CMK (cell line): ENCODE measurements around the gene RAMAC.
A peak's percentile ranks its signal among the peaks of the same experiment; 100 is the strongest.
"Not testable (repeated sequence)": the region's sequence is repeated elsewhere in the genome, so short reads cannot be mapped to it uniquely, and the experiment has no call there.

ENCODE experiments used
- DNase-seq: peaks from one replicate; pipeline ENCODE4 v3.0.0-alpha.2; 2010; ENCODE audit warnings: low read depth

Gene RAMAC

DNA sequence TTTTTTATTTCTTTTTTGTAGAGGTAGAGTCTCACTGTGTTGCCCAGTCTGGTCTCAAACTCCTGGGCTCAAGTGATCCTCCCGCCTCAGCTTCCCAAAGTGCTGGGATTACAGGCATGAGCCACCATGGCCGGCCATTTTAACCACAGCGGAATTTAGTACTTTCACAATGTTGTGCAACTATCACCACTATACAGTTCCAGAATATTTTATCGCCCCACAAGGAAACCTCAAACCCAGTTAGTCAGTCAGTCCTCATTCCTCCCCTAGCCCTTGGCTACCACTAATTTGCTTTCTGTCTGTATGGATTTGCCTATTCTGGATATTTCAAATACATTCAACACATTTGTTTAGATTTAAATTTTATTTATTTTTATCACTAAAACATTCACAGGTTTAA lies 17.9 kb upstream of the RAMAC start:
- DNase-seq = no peak

DNA sequence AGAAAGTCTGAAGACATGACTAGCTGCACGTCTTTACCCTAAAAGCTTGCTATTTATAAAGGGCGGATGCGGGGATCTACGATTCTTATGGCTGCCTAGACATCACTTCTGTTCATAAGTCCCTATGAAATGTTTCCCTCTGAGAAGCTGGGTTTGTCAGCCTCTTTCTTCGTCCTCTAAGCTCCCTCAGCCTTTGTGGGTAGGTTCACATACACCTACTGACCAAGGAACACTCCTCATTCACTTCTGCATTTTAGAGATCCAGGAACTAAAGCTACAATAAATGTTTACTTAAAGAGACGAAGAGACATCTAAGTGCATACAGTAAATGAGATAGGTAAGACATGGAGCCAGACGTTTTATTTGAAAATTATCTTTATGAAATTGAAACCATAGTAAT lies 16.7 kb upstream of the RAMAC start:
- DNase-seq = no peak

DNA sequence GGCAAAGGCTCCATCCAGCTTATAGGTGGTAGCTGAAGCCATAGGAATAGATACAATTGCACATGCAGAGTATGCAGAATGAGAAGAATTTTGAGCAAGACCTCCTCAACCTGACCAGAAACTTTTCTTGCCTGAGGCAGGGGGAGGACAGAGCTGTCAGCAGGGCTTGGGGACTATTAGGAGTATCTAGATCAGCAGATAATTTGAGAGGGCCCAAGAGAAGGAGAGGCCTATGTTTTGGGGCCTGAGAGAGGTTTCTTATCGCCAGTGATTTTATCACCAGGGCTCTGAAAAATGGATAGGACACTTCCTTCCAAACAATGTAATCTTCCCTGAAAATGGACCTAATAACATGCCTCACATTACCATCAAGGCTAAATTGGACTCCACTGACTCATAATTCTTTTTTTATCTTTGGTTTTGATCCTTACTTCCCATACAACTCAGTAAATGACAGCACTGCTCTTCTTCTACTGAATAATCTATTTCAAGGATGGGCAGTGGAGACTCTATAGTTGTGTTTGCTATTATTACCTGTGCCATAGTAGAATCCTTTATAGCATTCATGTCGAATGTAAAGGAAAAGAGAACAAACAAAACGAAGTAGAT lies 15.8 kb upstream of the RAMAC start:
- DNase-seq = no peak

DNA sequence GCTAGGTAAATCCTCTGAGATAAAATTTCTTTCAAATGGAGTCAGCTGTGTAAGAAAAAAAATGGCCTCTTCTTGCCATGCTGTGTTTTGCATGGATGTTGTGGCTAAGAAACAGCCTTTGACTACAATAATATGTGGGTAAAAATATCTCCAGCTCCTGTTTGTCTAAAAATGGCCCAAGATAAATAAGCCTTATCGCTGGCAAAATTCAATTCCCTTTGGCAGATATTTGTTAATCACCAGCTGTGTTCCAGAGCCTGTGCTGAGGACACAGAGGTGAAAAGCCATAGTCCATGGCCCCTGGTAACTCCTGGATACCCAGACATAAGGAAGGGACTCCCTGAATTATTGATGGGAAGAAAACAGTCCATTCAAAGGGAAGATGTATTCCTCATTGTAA lies 15.3 kb upstream of the RAMAC start:
- DNase-seq = no peak

DNA sequence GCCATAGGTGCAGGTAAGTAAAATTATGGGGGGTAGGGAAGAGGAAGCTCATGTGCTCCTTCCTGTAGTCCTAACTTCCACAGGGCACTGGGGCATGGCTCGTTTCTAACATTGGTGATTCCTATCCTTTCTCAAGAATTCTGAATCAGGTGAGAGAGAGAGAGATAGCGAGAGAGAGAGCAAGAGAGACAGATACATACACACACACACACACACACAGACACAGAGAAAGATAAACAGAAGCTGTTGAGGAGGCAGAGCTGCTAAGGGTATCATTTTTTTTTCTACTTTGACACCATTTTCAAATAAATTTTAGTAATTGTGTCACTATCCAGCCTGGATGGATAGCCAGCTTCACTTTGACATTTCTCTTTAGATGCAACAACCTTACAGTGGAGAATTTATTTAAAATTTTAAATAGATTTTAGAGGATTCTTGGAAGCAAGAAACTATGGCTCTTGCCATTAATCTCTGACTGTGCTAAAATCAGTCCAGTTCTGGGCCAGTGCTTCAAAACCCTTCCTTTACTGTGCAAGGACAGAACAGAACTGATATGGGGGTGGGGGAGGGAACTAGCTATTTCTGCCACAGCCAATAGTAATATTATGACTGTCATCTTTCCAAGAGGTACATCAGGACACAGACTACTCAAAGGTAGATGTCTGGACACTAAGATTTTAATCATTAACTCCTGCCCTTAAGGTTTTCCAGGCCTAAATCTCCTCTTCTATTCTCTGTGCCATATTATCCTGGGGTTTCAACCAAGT lies 14.6 kb upstream of the RAMAC start:
- DNase-seq = no peak

DNA sequence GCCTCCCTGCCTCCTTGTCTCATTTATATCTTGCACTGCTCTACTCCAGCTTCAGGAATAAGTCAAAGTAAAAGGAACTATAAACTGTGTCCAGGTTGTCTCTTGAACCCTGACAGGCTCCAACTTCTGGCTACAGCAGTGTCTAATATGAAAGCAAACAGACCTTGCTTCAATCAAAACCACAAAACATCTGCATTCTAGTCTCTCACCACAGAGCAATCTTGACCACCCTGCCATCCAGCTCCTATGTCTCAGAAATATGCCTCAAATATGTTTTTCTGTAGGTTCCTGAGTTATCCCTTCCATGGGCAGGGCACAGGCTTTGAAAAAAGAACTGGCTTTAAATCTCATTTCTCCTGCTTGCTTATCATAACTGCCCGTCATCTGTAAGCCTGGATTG lies 13.0 kb upstream of the RAMAC start:
- DNase-seq = no peak

DNA sequence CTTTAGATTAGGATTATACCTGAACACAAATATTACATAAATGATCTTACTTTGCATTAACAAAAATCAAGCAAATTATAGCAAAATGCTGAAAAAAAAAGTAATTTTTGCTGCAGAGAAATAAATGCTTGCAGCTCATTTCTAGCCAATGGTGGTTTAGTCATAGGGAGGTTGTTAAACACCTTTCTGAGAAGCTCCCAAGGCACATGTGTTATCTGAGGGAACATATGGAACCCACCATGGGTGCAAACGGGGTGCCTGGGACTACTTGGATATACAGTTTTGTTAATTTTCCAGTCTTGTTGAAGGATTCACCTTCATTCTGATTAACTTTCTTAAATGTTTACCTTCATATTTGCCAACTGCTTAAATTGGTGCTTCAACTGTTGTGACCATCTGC lies 8.9 kb upstream of the RAMAC start:
- DNase-seq = no peak

DNA sequence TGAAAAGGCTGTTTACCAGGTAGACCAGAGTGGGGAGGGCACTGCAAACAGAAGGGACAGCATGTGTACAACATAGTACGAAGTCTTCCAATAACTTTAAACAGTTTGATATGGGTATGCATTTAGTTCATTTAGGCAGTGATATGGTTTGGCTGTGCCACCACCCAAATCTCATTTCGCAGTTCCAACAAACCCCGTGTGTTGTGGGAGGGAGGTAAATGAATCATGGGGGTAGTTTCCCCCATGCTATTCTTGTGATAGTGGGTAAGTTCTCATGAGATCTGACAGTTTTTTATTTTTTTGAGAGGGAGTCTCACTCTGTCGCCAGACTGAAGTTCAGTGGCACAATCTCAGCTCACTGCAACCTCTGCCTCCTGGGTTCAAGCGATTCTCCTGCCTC lies 7.6 kb upstream of the RAMAC start:
- DNase-seq = no peak

DNA sequence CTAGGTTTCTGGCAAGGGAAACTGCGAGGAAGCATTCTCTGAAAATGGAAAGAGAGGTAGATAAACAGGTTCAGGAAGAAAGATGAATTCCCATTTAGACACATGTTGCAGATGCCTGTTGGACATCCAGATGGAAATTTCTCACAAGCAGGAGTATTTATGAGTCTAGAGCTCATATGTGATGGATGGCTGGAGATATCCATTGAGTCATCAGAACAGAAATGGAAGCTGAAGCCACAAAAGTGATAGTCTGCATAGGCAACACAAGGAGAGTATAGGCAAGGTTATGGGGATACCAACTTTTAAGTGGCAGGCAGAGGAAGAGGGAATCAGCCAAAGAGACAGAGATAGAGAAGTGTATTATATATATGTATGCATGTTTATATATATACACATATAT lies 6.3 kb upstream of the RAMAC start:
- no peak for DNase-seq

DNA sequence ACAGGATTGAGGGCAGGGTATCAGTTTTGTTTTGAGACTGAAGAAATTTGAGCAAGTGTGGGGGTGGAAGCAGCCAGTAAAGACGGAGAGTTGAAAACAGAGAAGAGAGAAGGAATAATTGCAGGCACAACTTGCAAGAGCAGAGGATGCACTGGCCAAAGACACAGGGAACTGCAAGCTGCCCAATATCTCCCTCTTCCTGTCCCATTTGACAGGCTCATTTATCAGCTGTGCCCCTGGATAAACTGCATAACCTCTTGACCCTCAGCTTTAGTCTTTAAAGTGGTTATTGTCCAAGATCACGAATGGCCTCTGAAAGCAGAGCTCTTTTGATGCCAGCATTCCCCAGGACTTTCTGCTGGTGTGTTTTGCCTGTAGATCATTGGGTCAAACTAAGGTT lies 5.0 kb upstream of the RAMAC start:
- no peak for DNase-seq

DNA sequence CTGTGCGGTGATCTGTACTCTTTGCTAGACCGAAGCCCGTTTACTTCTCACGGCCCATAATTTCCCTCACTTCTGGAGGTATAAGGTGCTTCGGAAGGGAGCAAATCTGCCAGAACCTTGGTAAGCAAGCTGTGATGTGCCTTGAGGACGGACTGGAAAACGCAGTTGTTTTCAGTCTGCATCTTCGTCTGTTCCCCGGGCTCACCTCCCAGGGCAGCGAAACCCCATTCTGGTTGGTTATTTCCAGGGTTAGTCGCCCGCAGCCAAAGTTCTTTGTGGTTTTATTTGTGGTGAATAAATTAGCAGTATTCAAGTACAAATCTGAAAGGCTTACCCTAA lies 401 bp downstream of the RAMAC start:
- no peak for DNase-seq

DNA sequence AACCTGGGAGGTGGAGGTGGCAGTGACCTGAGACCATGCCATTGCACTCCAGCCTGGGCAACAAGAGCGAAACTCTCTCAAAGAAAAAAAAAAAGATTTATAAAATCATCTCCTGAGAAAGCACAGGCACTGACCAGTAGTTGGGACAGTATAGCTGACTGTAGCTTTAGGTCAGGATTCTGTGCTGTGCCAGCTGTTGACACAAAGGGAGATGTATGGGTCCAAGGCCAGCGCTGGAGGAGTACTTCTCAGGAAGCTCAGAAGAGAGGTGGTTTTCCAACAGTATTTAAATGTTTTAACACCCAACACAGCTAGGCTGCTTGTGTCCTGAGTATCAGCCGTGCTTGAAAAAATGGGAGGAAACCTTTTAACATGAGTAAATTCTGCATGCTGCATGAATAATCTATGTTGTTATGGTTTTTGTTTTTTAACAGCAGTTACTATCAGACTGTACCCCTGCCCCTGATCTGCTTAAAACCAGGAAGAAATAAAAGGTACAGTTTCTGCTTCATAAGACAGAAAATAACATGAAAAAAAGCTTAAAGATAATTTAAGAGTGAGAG lies 6.5 kb downstream of the RAMAC start:
- no peak for DNase-seq

DNA sequence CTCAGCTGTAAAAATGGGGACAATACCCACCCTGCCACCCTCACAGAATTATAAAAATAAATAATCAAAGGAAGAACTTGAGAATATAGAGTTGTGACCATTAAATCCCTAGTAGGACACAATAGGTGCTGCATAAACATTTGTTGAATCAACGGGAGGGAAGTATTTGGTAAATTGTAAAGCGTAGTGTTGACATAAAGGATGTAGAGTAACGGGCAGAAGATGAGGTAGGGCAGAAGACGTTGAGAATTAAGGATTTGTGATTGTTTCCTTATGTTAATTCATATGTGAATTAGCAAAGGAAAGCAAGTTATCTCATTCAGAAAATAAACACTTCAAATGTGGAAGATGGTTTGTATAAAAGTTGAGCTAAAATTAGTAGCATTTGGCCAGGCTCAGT lies 7.1 kb downstream of the RAMAC start:
- DNase-seq = no peak

DNA sequence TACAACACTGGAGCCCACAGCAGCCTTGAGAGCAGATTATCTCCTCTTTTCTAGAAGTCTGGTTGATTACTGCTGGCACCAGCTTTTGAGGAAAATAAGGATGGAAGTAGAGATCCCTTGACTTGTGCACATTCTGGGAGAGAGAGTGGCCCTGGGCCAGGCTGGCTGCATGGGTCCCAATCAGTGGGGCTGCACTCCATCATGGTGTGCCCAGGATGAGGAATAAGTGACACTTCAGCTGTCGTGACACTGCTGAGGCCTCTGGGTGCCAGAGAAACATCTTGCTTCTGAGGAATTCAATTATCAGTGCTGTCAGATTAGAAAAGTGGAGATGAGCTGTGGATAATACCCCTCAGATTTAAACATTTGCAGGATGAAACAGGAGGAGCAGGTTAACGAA lies 9.1 kb downstream of the RAMAC start:
- DNase-seq = no peak

DNA sequence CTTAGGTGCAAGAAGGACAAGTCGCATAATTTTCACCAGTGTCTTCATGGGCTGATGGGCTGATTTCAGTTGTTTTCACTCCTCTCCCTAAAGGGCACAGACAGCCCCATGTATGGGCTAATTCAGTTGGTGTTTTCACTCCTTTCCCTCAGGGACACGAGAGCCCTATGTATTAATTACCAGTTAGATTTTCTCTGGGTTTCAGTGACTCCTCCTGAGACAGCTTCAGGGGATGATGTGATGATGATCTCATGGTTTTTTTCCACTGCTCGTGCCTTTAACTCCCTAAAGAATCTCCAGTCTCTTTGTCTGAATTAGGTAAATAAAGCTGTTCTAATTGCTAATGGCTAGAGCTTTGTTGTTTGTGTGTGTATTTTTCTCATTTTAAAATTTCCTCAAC lies 9.9 kb downstream of the RAMAC start:
- DNase-seq = no peak

DNA sequence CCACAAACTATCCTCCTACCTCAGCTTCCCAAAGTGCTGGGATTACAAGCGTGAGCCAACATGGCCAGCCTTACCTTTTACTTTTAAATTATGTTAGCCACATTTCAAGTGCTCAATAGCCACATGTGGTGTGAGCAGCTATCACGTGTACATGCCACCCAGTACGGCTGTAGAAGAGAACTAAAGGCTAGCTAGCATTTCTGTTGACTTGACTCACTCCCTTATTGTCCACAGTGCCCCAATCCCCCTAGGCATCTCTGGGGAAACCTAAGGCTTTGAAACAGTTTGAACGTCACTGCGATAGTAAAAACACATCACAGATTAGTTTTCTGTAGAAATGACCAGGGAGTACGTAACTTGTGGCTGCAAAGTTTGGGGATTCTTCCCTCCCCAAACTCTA lies 13.4 kb downstream of the RAMAC start:
- DNase-seq = no peak

DNA sequence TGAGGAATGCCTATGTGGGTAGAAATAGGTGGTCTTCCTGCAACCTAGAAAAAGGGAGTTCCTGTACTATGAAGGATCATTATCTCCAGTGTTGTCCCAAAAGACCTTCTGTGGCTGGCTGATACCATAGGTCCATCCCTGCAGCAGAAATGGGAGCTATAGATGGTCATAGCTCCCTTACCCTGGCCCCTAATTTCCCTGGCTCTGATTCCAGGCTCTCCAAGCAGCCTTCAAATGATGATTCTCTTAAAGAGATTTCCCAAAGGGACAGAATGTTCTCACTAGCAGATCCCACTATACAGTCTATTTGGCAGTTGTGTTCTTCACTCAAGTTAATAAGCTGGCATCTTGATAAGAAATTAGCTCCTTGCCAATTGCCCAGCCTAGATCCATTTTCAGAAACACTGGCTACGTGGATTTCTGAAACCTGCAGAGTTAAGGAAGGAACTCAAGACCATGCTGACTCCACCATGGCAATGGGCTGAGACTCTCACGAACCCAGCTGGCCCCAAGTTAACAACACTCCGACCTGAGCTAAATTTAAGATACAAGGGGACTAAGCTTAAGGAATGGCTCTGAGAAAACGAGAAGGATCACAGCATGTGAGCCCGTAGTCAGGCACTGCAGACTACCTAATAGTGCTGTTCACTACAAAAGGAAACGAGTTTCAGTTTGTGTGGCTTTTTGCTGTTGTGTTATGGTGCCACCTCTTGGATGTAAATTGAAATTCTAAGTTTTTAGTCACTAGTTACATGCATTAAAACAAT lies 14.1 kb downstream of the RAMAC start:
- DNase-seq = no peak

DNA sequence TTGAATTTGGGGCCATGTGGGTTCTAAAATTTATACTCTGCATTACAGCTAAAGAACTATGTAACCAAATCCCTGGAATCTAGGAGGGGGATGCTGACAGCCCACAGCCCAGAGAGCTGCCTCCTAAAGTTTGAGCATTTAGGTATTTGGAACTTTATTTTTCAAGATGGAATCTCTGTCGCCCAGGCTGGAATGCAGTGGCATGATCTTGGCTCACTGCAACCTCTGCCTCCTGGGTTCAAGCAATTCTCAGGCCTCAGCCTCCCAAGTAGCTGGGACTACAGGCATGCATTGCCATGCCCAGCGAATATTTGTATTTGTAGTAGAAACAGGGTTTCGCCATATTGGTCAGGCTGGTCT lies 14.6 kb downstream of the RAMAC start:
- DNase-seq = not testable (repeated sequence)

DNA sequence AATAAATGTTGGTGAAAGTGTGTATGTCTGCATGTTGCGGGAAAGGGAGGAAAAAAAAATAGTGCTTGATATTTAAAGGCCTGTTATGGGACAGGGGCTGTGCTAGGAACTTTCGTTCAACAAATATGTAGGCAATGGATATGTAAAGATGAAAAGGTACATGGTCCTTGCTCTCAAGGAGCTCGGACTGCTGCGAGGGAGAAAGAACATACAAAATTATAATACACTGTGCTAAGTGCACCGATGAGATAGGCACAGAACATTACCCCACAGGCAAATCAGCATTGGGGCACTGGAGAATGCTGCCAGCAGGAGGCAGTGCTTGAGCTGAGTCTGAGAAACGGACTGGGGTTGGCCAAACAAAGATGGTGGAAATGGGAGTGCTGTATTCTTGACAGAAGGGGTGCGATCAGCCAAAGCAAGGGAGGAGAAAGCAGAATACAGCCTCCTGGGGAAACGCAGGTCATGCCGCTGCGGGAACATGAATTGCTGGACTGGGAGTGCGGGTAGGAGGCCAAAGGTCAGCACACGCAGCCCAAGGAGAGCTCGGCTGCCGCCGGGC lies 24.8 kb downstream of the RAMAC start:
- peak; percentile 73 for DNase-seq

DNA sequence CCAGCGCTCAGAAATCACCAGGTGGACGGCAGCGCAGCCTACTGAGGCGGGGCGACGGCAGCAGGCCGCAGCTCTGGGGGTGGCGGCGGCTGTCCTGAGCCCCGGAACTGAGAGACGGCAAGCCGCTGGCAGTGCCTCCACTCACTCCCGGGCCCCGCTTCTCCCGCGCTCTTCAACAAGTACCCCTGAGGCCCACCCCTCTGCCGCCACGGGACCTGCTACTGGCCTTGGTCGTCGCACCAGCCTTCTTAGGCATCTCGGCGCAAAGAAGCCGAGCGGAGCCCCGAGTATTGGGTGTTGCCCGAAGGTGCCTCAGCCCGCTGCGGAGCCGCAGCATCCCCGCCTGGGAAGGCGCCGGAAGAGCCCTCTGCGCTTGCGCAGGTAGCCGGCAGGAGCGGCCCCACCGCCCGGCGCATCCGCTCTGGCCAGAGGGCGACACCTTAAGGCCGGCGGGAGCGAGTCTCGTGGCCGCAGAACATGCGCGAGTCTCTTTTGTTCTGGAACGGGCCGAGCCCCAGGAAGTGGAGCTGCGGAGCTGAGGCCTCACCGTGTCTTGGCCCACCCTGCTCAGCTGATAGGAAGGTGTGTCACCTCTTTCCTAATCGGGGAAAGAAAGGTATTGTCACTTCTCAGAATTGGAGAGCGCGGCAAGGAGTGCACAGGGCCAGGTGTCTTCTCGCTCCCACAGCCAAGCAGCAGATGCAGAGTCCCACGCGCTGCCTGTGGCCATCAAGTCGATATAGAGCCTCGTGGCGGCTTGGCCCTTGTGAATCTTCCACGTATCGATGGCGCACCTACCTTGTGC lies 25.5 kb downstream of the RAMAC start, which contains the start of gene C15orf40:
Gene C15orf40, minus strand, starts transcription at position 369 of the 805 bp plus-strand sequence. Its CDS starts 32 bp downstream, at position 337.
- peak; percentile 86 for DNase-seq

DNA sequence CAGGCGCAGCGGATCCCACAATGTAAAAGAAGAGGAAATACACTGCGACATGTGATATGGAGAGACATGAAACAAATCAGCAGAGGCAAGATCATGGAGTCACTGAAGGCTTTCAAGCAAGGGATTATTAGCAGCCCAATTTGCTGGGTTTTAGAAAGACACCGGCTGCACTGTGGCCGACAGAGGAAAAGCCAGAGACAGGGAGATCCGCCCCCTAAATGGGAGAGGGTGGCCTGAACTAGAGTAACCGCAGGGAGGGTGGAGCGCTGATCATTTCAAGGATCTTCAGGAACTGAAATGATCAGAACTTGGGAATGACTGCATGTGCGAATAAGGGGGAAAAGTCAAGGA lies 26.0 kb downstream of the RAMAC start:
- no peak for DNase-seq

DNA sequence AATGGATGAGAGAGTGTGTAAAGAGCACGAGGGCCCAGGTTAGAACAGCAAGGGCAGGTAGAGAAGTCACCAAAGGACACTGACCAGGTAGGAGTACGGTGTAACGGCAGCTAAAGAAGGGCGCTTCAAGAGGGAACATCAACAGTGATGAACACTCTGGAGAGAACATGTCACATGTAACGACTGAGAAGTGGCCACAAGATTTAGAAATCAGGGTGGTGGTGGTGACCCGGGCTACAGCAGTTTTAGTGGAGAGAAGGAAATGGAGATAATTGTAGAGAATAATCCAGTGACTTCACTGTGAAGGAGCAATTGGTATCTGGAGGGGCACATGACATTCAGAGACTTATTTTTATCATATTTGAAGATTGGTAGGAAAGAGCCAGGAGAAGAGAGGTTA lies 26.6 kb downstream of the RAMAC start:
- DNase-seq = no peak
